ENCODE results near the gene FOXQ1. TPM values are rescaled to one million over a fixed set of nuclear protein-coding genes. Genes with fewer than 3 reads are reported as not detected.
A peak's percentile ranks its signal among the peaks of the same experiment; 100 is the strongest.

The FOXQ1 gene
- total RNA-seq, 2 donors from 2014 or later, result not detected

GRCh38 chr6:1314617-1315016, 2.7 kb downstream of the FOXQ1 start:
- TF ChIP-seq, protein P1, sequence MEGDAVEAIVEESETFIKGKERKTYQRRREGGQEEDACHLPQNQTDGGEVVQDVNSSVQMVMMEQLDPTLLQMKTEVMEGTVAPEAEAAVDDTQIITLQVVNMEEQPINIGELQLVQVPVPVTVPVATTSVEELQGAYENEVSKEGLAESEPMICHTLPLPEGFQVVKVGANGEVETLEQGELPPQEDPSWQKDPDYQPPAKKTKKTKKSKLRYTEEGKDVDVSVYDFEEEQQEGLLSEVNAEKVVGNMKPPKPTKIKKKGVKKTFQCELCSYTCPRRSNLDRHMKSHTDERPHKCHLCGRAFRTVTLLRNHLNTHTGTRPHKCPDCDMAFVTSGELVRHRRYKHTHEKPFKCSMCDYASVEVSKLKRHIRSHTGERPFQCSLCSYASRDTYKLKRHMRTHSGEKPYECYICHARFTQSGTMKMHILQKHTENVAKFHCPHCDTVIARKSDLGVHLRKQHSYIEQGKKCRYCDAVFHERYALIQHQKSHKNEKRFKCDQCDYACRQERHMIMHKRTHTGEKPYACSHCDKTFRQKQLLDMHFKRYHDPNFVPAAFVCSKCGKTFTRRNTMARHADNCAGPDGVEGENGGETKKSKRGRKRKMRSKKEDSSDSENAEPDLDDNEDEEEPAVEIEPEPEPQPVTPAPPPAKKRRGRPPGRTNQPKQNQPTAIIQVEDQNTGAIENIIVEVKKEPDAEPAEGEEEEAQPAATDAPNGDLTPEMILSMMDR (IDR thresholded peaks at IDR 0.05), result no peak
- no peaks in the 10 kb centered on the region for H3K36me3 ChIP-seq
- H3K27ac ChIP-seq, result no peak overlapping the region
- peaks cover 0 to 35% of the 10 kb centered on the region in 2 donors for H3K4me1 ChIP-seq
- H3K27me3 ChIP-seq, result peaks cover 19 to 20% of the 10 kb centered on the region in 2 donors
- no peak for DNase-seq (ENCODE audit: low spot score)
- no peaks in the 10 kb centered on the region for H3K9me3 ChIP-seq
- H3K4me3 ChIP-seq, result no peak overlapping the region

DNA sequence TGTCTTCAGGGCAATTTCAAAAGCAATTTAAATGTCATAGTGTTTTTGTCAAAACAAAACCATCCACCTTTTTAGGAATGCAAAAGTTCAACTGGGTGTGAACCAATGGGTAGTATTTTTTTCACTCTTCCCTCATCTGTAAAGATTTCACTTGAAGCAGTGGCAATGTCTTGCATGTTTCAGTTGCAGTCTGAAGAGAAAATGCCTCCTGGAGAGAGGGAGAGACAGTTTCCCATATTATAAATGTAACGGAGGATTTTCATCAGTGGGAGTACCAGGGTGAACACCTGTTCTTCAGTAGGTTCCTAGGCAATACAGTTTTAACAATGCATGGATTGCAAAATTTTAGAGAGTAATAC, 3.3 kb downstream of the FOXQ1 start:
- Histone ChIP-seq H3K36me3 (no peaks in the 10 kb centered on the region), H3K27ac (no peak overlapping the region), H3K9me3 (no peaks in the 10 kb centered on the region), H3K27me3 (peaks cover 19 to 20% of the 10 kb centered on the region in 2 donors), H3K4me1 (peaks cover 0 to 35% of the 10 kb centered on the region in 2 donors), H3K4me3 (no peak overlapping the region)
- TF ChIP-seq, protein P1 (IDR thresholded peaks at IDR 0.05), result no peak
- no peak for DNase-seq (ENCODE audit: low spot score)

- DNase-seq (ENCODE audit: low spot score), result no peak
- peaks cover 19 to 20% of the 10 kb centered on the region in 2 donors for H3K27me3 ChIP-seq
- H3K4me3 ChIP-seq, result peak overlapping the region; percentile 25 to 47
- H3K9me3 ChIP-seq, result no peaks in the 10 kb centered on the region
- TF ChIP-seq, protein P1 (IDR thresholded peaks at IDR 0.05), result no peak
- H3K4me1 ChIP-seq, result peaks cover 0 to 34% of the 10 kb centered on the region in 2 donors
- no peak overlapping the region for H3K27ac ChIP-seq
- H3K36me3 ChIP-seq, result no peaks in the 10 kb centered on the region
These were observed 3.9 kb downstream of the FOXQ1 start for GRCh38 chr6:1315560-1316386.

GRCh38 chr6:1316489-1316971, 4.6 kb downstream of the FOXQ1 start:
- Histone ChIP-seq H3K9me3 (no peaks in the 10 kb centered on the region), H3K4me3 (peak overlapping the region; percentile 25 to 47), H3K36me3 (no peaks in the 10 kb centered on the region), H3K4me1 (peaks cover 0 to 26% of the 10 kb centered on the region in 2 donors), H3K27me3 (peaks cover 18 to 19% of the 10 kb centered on the region in 2 donors), H3K27ac (no peak overlapping the region)
- TF ChIP-seq, protein P1 (IDR thresholded peaks at IDR 0.05), result no peak
- DNase-seq (ENCODE audit: low spot score), result no peak

DNA sequence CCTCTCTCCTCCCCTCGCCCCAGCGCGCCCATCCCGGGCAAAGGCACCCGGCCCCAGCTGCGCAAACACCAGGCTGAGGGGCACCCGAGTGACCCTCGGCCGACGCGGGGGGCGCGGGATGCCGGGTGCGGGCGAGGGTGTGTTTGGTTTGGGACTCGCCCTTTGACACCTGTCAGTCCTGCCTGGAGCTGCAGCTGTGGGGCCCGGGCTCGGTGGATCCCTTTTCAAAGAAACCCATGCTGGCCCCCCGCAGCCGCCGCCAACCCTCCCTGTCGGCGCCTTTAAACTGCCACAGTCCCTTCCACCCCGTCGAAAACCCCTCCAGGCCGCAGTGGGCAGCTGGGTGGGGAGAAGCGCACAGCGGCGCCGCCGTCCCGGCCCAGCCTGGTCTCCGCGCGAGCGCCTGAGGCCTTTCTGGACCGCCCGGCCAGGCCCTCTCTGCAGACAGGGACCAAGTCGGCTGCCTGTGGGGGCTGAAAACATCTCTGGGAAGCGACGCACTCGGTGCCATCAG, 5.5 kb downstream of the FOXQ1 start:
- no peaks in the 10 kb centered on the region for H3K9me3 ChIP-seq
- no peaks in the 10 kb centered on the region for H3K36me3 ChIP-seq
- no peak overlapping the region for H3K27ac ChIP-seq
- no peak for DNase-seq (ENCODE audit: low spot score)
- H3K27me3 ChIP-seq, result peaks cover 14 to 18% of the 10 kb centered on the region in 2 donors
- H3K4me3 ChIP-seq, result no peak overlapping the region
- peaks cover 0 to 18% of the 10 kb centered on the region in 2 donors for H3K4me1 ChIP-seq
- TF ChIP-seq, protein P1 (IDR thresholded peaks at IDR 0.05), result no peak

All from right atrium auricular region (tissue), 2 donors.